Ishikawa (cell line): ENCODE data around the gene HMGCS1.

Experiments used
- CEBPB ChIP-seq: IDR thresholded peaks from 2 replicates; pipeline ENCODE4 v1.6.1; 2012
- CREB1 ChIP-seq: IDR thresholded peaks from 2 replicates; pipeline ENCODE4 v1.6.1; 2012; ENCODE audit warnings: low read depth
- EGR1 ChIP-seq: IDR thresholded peaks from 2 replicates; pipeline ENCODE4 v1.6.1; 2012
- EP300 ChIP-seq: IDR thresholded peaks from 2 replicates; pipeline ENCODE4 v1.6.1; 2012; ENCODE audit warnings: borderline replicate concordance
- FOXM1 ChIP-seq: IDR thresholded peaks from 2 replicates; pipeline ENCODE4 v1.6.1; 2012; ENCODE audit warnings: low read depth, borderline replicate concordance
- MAX ChIP-seq: IDR thresholded peaks from 2 replicates; pipeline ENCODE4 v1.6.1; 2012
- NFIC ChIP-seq: IDR thresholded peaks from 2 replicates; pipeline ENCODE4 v1.6.1; 2012
- RAD21 ChIP-seq: IDR thresholded peaks from 2 replicates; pipeline ENCODE4 v1.6.1; 2012; ENCODE audit warnings: low read depth
- REST ChIP-seq: IDR thresholded peaks from 2 replicates; pipeline ENCODE4 v1.6.1; 2012; ENCODE audit warnings: low read depth, mild to moderate bottlenecking
- TAF1 ChIP-seq: IDR thresholded peaks from 2 replicates; pipeline ENCODE4 v1.6.1; 2012; ENCODE audit warnings: low read depth, mild to moderate bottlenecking
- TCF12 ChIP-seq: IDR thresholded peaks from 2 replicates; pipeline ENCODE4 v1.6.1; 2012; ENCODE audit warnings: low read depth
- TEAD4 ChIP-seq: IDR thresholded peaks from 2 replicates; pipeline ENCODE4 v1.6.1; 2012
- USF1 ChIP-seq: IDR thresholded peaks from 2 replicates; pipeline ENCODE4 v1.6.1; 2012
- YY1 ChIP-seq: IDR thresholded peaks from 2 replicates; pipeline ENCODE4 v1.6.1; 2012; ENCODE audit warnings: low read depth
- ZBTB7A ChIP-seq: IDR thresholded peaks from 2 replicates; pipeline ENCODE4 v1.6.1; 2012; ENCODE audit warnings: low read depth

The HMGCS1 gene

GRCh38 chr5:43320846-43321245, 7.6 kb upstream of the HMGCS1 start:
- no peak for TF ChIP-seq CEBPB
- no peak for TF ChIP-seq EGR1
- no peak for TF ChIP-seq TCF12
- TF ChIP-seq USF1, result no peak
- TF ChIP-seq YY1, result no peak
- TF ChIP-seq CREB1, result no peak
- no peak for TF ChIP-seq EP300
- TF ChIP-seq MAX, result no peak
- TF ChIP-seq NFIC, result no peak
- TF ChIP-seq FOXM1, result no peak
- no peak for TF ChIP-seq REST
- no peak for TF ChIP-seq ZBTB7A
- TF ChIP-seq RAD21, result no peak
- no peak for TF ChIP-seq TEAD4

GRCh38 chr5:43316421-43316820, 3.2 kb upstream of the HMGCS1 start:
- TF ChIP-seq TAF1 (no peak), USF1 (no peak), CREB1 (no peak), TEAD4 (no peak), NFIC (no peak), ZBTB7A (no peak), EP300 (no peak), TCF12 (no peak), MAX (no peak), RAD21 (no peak), CEBPB (no peak)

DNA sequence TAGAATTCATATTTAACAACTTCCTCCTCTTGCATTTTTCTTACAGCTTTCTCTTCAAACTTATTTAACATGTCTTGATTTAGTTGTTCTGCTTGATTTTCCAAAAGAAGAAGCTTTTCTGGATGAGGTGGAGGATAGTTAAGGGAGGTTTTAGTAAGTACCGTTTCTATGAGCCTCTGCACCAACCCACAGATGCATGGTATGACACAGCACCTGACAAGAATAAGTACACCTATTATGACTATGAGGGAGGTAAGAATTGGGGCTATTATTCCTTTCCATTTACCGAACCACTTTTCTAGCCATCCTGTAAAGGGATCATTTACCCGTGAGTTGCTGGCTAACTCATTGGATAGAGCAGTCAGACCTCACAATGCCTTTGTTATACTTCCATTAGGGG, 2.5 kb upstream of the HMGCS1 start:
- TF ChIP-seq YY1, result no peak
- no peak for TF ChIP-seq TEAD4
- TF ChIP-seq TCF12, result no peak
- no peak for TF ChIP-seq REST
- no peak for TF ChIP-seq NFIC
- TF ChIP-seq FOXM1, result no peak
- TF ChIP-seq EGR1, result no peak

- TF ChIP-seq MAX (no peak), USF1 (no peak), TEAD4 (0 out of 2 replicates have a peak, but pooled peaks have one; percentile 20), EP300 (no peak)
Observed at GRCh38 chr5:43315263-43315662, 2.1 kb upstream of the HMGCS1 start.

- no peak for TF ChIP-seq NFIC
- TF ChIP-seq EGR1, result no peak
- TF ChIP-seq MAX, result no peak
- TF ChIP-seq YY1, result no peak
- no peak for TF ChIP-seq RAD21
- no peak for TF ChIP-seq ZBTB7A
- no peak for TF ChIP-seq CEBPB
- no peak for TF ChIP-seq TCF12
- TF ChIP-seq CREB1, result no peak
- TF ChIP-seq TAF1, result no peak
- TF ChIP-seq TEAD4, result no peak
- no peak for TF ChIP-seq FOXM1
- TF ChIP-seq REST, result no peak
- no peak for TF ChIP-seq EP300
Observed at GRCh38 chr5:43314724-43315123, 1.5 kb upstream of the HMGCS1 start.
